H9 (cell line): ENCODE measurements around the gene ASTN2. TPM values are rescaled to one million over a fixed set of nuclear protein-coding genes. Genes with fewer than 3 reads are reported as not detected.

Experiments used
- DNase-seq: peaks from one replicate; pipeline ENCODE4 v3.0.0-alpha.2; 2017
- H2AFZ ChIP-seq: one replicate; pipeline ENCODE4 v1.6.1; 2013; ENCODE audit warnings: mild to moderate bottlenecking, low read length, control low read depth, moderate library complexity
- H2AK5ac ChIP-seq: 2 replicates; pipeline ENCODE4 v1.6.1; 2013; ENCODE audit warnings: low read length, control low read depth, mixed read lengths; ENCODE audit not compliant: insufficient read length
- H2BK120ac ChIP-seq: one replicate; pipeline ENCODE4 v1.6.1; 2013; ENCODE audit warnings: low read depth, mild to moderate bottlenecking, low read length, control low read depth, inconsistent platforms; ENCODE audit not compliant: poor library complexity, severe bottlenecking
- H2BK12ac ChIP-seq: 2 replicates; pipeline ENCODE4 v1.6.1; 2013; ENCODE audit warnings: low read length, control low read depth, mixed read lengths, low read depth; ENCODE audit not compliant: insufficient read length
- H2BK15ac ChIP-seq: 2 replicates; pipeline ENCODE4 v1.6.1; 2013; ENCODE audit warnings: low read depth, low read length, control low read depth
- H2BK20ac ChIP-seq: one replicate; pipeline ENCODE4 v1.6.1; 2013; ENCODE audit warnings: low read depth, mild to moderate bottlenecking, low read length, control low read depth, inconsistent platforms; ENCODE audit not compliant: poor library complexity, severe bottlenecking
- H2BK5ac ChIP-seq: 2 replicates; pipeline ENCODE4 v1.6.1; 2013; ENCODE audit warnings: low read length, control low read depth, mixed read lengths; ENCODE audit not compliant: insufficient read length
- H3K14ac ChIP-seq: 2 replicates; pipeline ENCODE4 v1.6.1; 2013; ENCODE audit warnings: low read length, control low read depth; ENCODE audit not compliant: insufficient read depth
- H3K18ac ChIP-seq: 2 replicates; pipeline ENCODE4 v1.6.1; 2013; ENCODE audit warnings: low read depth, mild to moderate bottlenecking, mixed read lengths, low read length, control low read depth; ENCODE audit not compliant: insufficient read length
- H3K23ac ChIP-seq: 2 replicates; pipeline ENCODE4 v1.6.1; 2013; ENCODE audit warnings: low read length, control low read depth, mixed read lengths, low read depth; ENCODE audit not compliant: insufficient read length
- H3K23me2 ChIP-seq: 2 replicates; pipeline ENCODE4 v1.6.1; 2013; ENCODE audit warnings: low read depth, mild to moderate bottlenecking, mixed read lengths, low read length, control low read depth; ENCODE audit not compliant: insufficient read length, poor library complexity, severe bottlenecking
- H3K27ac ChIP-seq: 2 replicates; pipeline ENCODE4 v1.5.1; 2013; ENCODE audit warnings: low read length, control low read depth, mixed read lengths, low read depth; ENCODE audit not compliant: insufficient read length
- H3K27me3 ChIP-seq: 2 replicates; pipeline ENCODE4 v1.6.1; 2013; ENCODE audit warnings: low read length, control low read depth, inconsistent platforms; ENCODE audit not compliant: insufficient read depth
- H3K4ac ChIP-seq: 2 replicates; pipeline ENCODE4 v1.6.1; 2013; ENCODE audit warnings: low read depth, mild to moderate bottlenecking, control low read depth, inconsistent platforms, low read length, moderate library complexity
- H3K4me1 ChIP-seq: 2 replicates; pipeline ENCODE4 v1.6.1; 2013; ENCODE audit warnings: low read length, control low read depth, inconsistent platforms; ENCODE audit not compliant: insufficient read depth
- H3K4me2 ChIP-seq: 2 replicates; pipeline ENCODE4 v1.6.1; 2013; ENCODE audit warnings: low read length, control low read depth, mixed read lengths; ENCODE audit not compliant: insufficient read length, insufficient read depth
- H3K56ac ChIP-seq: 2 replicates; pipeline ENCODE4 v1.6.1; 2013; ENCODE audit warnings: low read depth, mild to moderate bottlenecking, mixed read lengths, low read length, control low read depth; ENCODE audit not compliant: insufficient read length
- H3K79me1 ChIP-seq: 2 replicates; pipeline ENCODE4 v1.6.1; 2013; ENCODE audit warnings: low read depth, mild to moderate bottlenecking, moderate library complexity, low read length, control low read depth, inconsistent platforms; ENCODE audit not compliant: insufficient read depth, poor library complexity, severe bottlenecking
- H3K79me2 ChIP-seq: 2 replicates; pipeline ENCODE4 v1.6.1; 2013; ENCODE audit warnings: low read length, control low read depth, inconsistent platforms; ENCODE audit not compliant: insufficient read depth
- H3K9ac ChIP-seq: 2 replicates; pipeline ENCODE4 v1.6.1; 2013; ENCODE audit warnings: low read length, control low read depth, mixed read lengths; ENCODE audit not compliant: insufficient read length; ENCODE audit errors: extremely low read depth
- H3K9me3 ChIP-seq: one replicate; pipeline ENCODE4 v1.6.1; 2013; ENCODE audit warnings: low read depth, low read length, inconsistent platforms; ENCODE audit not compliant: control insufficient read depth
- H3T11ph ChIP-seq: one replicate; pipeline ENCODE4 v1.6.1; 2013; ENCODE audit warnings: mild to moderate bottlenecking, low read length, control low read depth, inconsistent platforms
- H4K20me1 ChIP-seq: one replicate; pipeline ENCODE4 v1.6.1; 2013; ENCODE audit not compliant: control insufficient read depth, insufficient read length, insufficient read depth
- H4K5ac ChIP-seq: 2 replicates; pipeline ENCODE4 v1.6.1; 2013; ENCODE audit warnings: low read depth, mild to moderate bottlenecking, mixed read lengths, low read length, control low read depth; ENCODE audit not compliant: insufficient read length
- H4K8ac ChIP-seq: replicated peaks from 2 replicates; pipeline ENCODE4 v1.6.1; 2013; ENCODE audit warnings: low read length, control low read depth, mixed read lengths, low read depth; ENCODE audit not compliant: insufficient read length
- H4K91ac ChIP-seq: 2 replicates; pipeline ENCODE4 v1.6.1; 2013; ENCODE audit warnings: low read depth, mild to moderate bottlenecking, moderate library complexity, mixed read lengths, low read length, control low read depth; ENCODE audit not compliant: insufficient read length
- H3K27ac Mint-ChIP-seq, 3 experiments: 2 replicates in 2 of 3; 3 replicates in 1 of 3; pipeline ENCODE4 v1.8.0; 2020 to 2021; ENCODE audit warnings: mixed read lengths in 3 of 3, mild to moderate bottlenecking in 1 of 3, moderate library complexity in 1 of 3
- H3K27me3 Mint-ChIP-seq: 2 replicates; pipeline ENCODE4 v1.8.0; 2021; ENCODE audit warnings: low read depth, mild to moderate bottlenecking, moderate library complexity, mixed read lengths
- H3K36me3 Mint-ChIP-seq, 3 experiments: 2 replicates in 2 of 3; 3 replicates in 1 of 3; pipeline ENCODE4 v1.8.0; 2020 to 2021; ENCODE audit warnings: low read depth in 3 of 3, mixed read lengths in 3 of 3; ENCODE audit not compliant: insufficient read depth in 1 of 3
- H3K4me1 Mint-ChIP-seq, 2 experiments: 2 replicates each; pipeline ENCODE4 v1.8.0; 2020; ENCODE audit warnings: mixed read lengths in 2 of 2
- H3K4me3 Mint-ChIP-seq, 2 experiments: 2 replicates in 1 of 2; 3 replicates in 1 of 2; pipeline ENCODE4 v1.8.0; 2020 to 2021; ENCODE audit warnings: mild to moderate bottlenecking in 2 of 2, mixed read lengths in 2 of 2, moderate library complexity in 1 of 2
- H3K9me3 Mint-ChIP-seq, 2 experiments: 2 replicates in 1 of 2; 3 replicates in 1 of 2; pipeline ENCODE4 v1.8.0; 2020; ENCODE audit warnings: mild to moderate bottlenecking in 2 of 2, mixed read lengths in 2 of 2, moderate library complexity in 1 of 2
- CTCF ChIP-seq: fragments of 200-600 bp; sonication (generic); conservative IDR thresholded peaks from 3 replicates; pipeline ENCODE4 v1.8.0; 2021; ENCODE audit warnings: antibody characterized with exemption, mild to moderate bottlenecking
- WGBS: extraction: QIAGEN DNeasy Blood & Tissue Kit; methylation state at CpG from one replicate; pipeline ENCODE4 v1.1.7; 2013; ENCODE audit warnings: missing lambda C conversion rate, low lambda C conversion rate, mixed read lengths; ENCODE audit not compliant: insufficient read length; ENCODE audit errors: extremely low coverage; 5-methylcytosine and 5-hydroxymethylcytosine counted together
- total RNA-seq: library from RNA; stranded (reverse); gene quantifications from 2 replicates; pipeline ENCODE4 v1.2.1, GENCODE V29; 2021

Gene ASTN2
- total RNA-seq, 1 experiment from 2014 or later, result 9.7 TPM

- no peak overlapping the region for H3T11ph ChIP-seq
- H3K4me1 ChIP-seq, result 0 out of 2 replicates have a peak, but pooled peaks cover 1% of the 10 kb centered on the region
- no peak overlapping the region for H3K14ac ChIP-seq
- no peaks in the 10 kb centered on the region for H4K20me1 ChIP-seq
- no peak overlapping the region for H3K27ac ChIP-seq
- H3K9ac ChIP-seq, result no peak overlapping the region
- no peaks in the 10 kb centered on the region for H3K9me3 ChIP-seq
- no peak overlapping the region for H3K18ac ChIP-seq
- H4K5ac ChIP-seq, result no peak overlapping the region
- no peak overlapping the region for H2BK5ac ChIP-seq
- no peak overlapping the region for H2BK15ac ChIP-seq
- DNase-seq, result peak; percentile 69
- no peak overlapping the region for H4K91ac ChIP-seq
- H4K8ac ChIP-seq, result no peak overlapping the region
- H2BK120ac ChIP-seq, result no peak overlapping the region
- peak; percentile 61 for TF ChIP-seq CTCF
- H3K4me1 Mint-ChIP-seq, result peaks cover 21 to 32% of the 10 kb centered on the region in 2 experiments
- H3K27me3 ChIP-seq, result no peaks in the 10 kb centered on the region
- whole genome bisulfite sequencing, result no CpG with 5 or more reads among the region's 2 CpGs
- no peak overlapping the region for H3K4me3 Mint-ChIP-seq
- H3K4ac ChIP-seq, result no peak overlapping the region
- H3K4me2 ChIP-seq, result no peak overlapping the region
- H3K9me3 Mint-ChIP-seq, result no peaks in the 10 kb centered on the region
- H2BK20ac ChIP-seq, result no peak overlapping the region
- H3K36me3 Mint-ChIP-seq, result no peaks in the 10 kb centered on the region; a peak in 1 of 7 replicates
- no peak overlapping the region for H2AFZ ChIP-seq
- no peaks in the 10 kb centered on the region for H3K23me2 ChIP-seq
- no peaks in the 10 kb centered on the region for H3K79me2 ChIP-seq
- H2BK12ac ChIP-seq, result no peak overlapping the region
- H3K56ac ChIP-seq, result no peak overlapping the region
- no peak overlapping the region for H3K27ac Mint-ChIP-seq
- H3K27me3 Mint-ChIP-seq, result peaks cover 2% of the 10 kb centered on the region
- H3K79me1 ChIP-seq, result no peaks in the 10 kb centered on the region
- no peak overlapping the region for H3K23ac ChIP-seq
- H2AK5ac ChIP-seq, result no peak overlapping the region
These were observed 21.9 kb downstream of the ASTN2 start for GRCh38 chr9:117392992-117393391.
